Bone marrow (tissue), 2 donors: ENCODE data around the gene BOD1.

Source experiments
- DNase-seq, 2 donors: peaks; one replicate each; lab custom pipeline; 2025; lab: John Stamatoyannopoulos, UW

Gene BOD1

GRCh38 chr5:173616577-173617118 is at the start of gene BOD1:
Gene BOD1, minus strand, starts transcription at chr5:173616650. Its CDS starts 214 bp downstream, at chr5:173616436.
- DNase-seq: peak; percentile 69 to 97

GRCh38 chr5:173665326-173665725 is 48.9 kb upstream of the BOD1 start:
- DNase-seq: no peak

- no peak for DNase-seq
Observed at GRCh38 chr5:173664154-173664526, 47.7 kb upstream of the BOD1 start.

- no peak for DNase-seq
Observed at GRCh38 chr5:173663352-173664153, 47.1 kb upstream of the BOD1 start.

GRCh38 chr5:173662581-173663351 is 46.3 kb upstream of the BOD1 start:
- no peak for DNase-seq

- no peak for DNase-seq
Observed at GRCh38 chr5:173660481-173661280, 44.2 kb upstream of the BOD1 start.

GRCh38 chr5:173659423-173659822 is 43.0 kb upstream of the BOD1 start:
- no peak for DNase-seq

- DNase-seq: no peak
Observed at GRCh38 chr5:173657741-173658356, 41.4 kb upstream of the BOD1 start.

- no peak for DNase-seq
Observed at GRCh38 chr5:173655196-173655797, 38.8 kb upstream of the BOD1 start.

GRCh38 chr5:173653822-173654523 is 37.5 kb upstream of the BOD1 start:
- no peak for DNase-seq

- DNase-seq: no peak
Observed at GRCh38 chr5:173648308-173648866, 31.9 kb upstream of the BOD1 start.

GRCh38 chr5:173646692-173647091 is 30.2 kb upstream of the BOD1 start:
- no peak for DNase-seq

GRCh38 chr5:173645890-173646574 is 29.6 kb upstream of the BOD1 start:
- no peak for DNase-seq

- no peak for DNase-seq
Observed at GRCh38 chr5:173645437-173645807, 29.0 kb upstream of the BOD1 start.

GRCh38 chr5:173644673-173645436 is 28.4 kb upstream of the BOD1 start:
- no peak for DNase-seq

GRCh38 chr5:173643964-173644363 is 27.5 kb upstream of the BOD1 start:
- no peak for DNase-seq

GRCh38 chr5:173642895-173643481 is 26.5 kb upstream of the BOD1 start:
- DNase-seq: no peak

- no peak for DNase-seq
Observed at GRCh38 chr5:173642191-173642816, 25.9 kb upstream of the BOD1 start.
